Lower leg skin (tissue), 3 donors: ENCODE results near the gene ALOXE3.

ENCODE experiments used
- CTCF ChIP-seq, 3 donors: fragments of 450-650 bp; IDR thresholded peaks; one replicate each; pipeline ENCODE4 v1.5.1; 2016; ENCODE audit warnings: antibody characterized with exemption in 3 of 3, mild to moderate bottlenecking in 3 of 3, moderate library complexity in 2 of 3
- POLR2A ChIP-seq, 2 donors: fragments of 450-650 bp; IDR thresholded peaks; one replicate each; pipeline ENCODE4 v1.6.1; 2016 to 2017; ENCODE audit warnings: antibody characterized with exemption in 2 of 2, mild to moderate bottlenecking in 1 of 2, moderate library complexity in 1 of 2

DNA sequence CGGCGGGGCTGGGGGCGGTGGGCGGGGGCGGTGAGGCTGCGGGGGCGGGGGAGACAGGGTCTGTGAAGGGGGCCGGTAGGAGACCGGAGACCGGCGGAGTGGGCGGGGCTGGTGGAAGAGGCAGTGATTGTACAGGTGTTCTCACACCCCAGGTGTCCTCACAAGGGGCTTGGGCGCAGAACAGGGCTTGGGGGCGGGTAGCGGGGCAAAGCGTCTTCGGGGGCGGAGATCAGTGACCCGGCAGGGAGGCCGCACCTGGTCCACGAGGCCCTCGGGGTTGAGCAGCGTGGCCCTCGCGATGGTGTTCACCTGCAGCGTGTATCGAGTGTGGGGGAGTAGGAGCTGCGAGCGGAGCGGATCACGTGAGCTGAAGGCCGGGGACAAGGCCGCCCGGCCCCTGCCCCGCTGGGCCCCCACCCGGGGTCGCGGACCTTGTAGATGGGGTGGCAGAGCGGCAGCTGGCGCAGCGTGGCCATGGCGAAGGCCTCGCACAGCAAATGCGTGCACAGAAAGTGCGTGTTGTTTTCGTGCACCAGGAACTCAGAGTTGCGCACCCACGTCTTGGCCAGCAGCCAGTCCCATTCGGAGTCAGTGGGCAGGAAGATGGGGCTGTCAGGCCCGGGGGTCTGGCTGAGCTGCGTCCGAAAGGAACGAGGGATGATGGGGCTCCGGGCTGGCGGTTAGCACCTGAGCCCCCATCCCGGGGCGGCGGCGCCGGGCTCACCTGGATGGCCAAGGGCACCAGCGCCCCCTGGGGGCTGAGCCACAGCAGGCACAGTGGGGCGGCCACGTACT, 8.5 kb downstream of the ALOXE3 start:
- TF ChIP-seq CTCF (IDR thresholded peaks at IDR 0.05) (peak in 1 of 3 donors; percentile 64), POLR2A (IDR thresholded peaks at IDR 0.05) (no peak)
